ENCODE measurements around the gene SOCS1.

SOCS1 gene

DNA sequence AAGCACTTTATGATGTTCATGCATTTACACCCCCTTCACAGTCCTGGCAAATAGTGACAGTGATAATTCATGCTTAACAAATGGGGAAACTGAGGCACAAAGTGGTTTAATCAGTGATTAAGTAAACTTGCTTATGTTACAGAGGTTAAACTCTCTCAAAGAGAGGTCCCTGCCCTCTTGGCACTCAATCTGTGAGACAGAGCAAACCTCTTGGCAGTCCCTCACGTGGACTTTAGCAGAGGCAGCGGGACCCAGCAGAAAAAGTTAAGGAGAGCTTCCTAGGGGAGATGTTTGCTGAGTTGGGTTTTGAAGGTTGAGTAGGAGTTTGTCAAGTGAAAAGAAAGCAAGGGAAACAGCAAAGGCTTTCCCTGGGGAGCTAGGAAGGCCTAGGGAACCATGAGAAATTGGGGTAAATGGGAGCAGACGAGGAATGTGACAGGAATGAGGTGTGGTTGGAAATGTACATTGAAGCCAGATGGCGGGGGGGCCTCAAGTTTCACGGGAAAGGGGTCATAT, 10.7 kb downstream of the SOCS1 start:
- no peak for DNase-seq (ENCODE audit: low read depth in 2 of 2)

DNA sequence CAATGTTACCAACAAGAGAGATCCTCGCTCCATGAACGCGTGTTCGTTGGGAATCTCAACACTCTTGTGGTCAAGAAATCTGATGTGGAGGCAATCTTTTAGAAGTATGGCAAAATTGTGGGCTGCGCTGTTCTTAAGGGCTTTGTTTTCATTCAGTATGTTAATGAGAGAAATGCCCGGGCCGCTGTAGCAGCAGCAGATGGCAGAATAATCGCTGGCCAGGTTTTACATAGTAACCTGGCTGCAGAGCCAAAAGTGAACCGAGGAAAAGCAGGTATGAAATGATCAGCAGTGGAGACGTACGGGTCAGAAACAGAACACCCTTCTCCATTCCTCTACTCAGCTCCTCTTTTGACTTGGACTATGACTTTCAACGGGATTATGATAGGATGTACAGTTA, 13.3 kb downstream of the SOCS1 start:
- no peak for DNase-seq (ENCODE audit: low read depth in 2 of 2)

DNA sequence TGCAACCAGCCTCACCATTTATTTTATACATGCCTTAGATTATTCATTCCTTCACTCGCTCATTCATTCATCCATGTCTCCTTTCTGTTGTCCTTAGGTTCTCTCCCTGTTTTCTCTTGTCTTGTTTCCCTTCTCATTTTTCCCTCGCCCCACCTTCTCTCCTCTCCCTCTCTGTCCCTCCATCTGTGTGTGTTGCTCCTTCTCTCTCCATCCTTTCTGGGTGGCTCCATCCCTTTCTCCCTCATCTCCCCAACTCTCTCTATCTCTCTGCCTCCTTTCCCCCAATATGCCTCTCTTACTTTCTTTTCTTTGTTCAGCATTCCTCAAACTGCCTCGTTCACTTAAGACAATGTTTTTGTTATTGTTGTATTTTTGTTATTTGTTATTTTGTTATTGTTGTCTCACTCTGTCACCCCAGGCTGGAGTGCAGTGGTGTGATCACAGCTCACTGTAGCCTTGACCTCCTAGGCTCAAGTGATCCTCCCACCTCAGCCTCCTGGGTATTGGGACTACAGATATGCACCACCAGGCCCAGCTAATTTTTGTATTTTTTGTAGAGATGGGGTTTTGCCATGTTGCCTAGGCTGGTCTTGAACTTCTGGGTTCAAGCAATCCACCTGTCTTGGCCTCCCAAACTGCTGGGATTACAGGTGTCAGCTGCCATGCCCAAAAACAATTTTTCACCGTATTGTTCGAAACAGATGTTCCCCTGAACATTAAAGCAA, 14.4 kb downstream of the SOCS1 start:
- no peak for DNase-seq (ENCODE audit: low read depth in 2 of 2)

- no peak for DNase-seq (ENCODE audit: low read depth in 2 of 2)
Observed at GRCh38 chr16:11240636-11241473, 15.1 kb downstream of the SOCS1 start.

DNA sequence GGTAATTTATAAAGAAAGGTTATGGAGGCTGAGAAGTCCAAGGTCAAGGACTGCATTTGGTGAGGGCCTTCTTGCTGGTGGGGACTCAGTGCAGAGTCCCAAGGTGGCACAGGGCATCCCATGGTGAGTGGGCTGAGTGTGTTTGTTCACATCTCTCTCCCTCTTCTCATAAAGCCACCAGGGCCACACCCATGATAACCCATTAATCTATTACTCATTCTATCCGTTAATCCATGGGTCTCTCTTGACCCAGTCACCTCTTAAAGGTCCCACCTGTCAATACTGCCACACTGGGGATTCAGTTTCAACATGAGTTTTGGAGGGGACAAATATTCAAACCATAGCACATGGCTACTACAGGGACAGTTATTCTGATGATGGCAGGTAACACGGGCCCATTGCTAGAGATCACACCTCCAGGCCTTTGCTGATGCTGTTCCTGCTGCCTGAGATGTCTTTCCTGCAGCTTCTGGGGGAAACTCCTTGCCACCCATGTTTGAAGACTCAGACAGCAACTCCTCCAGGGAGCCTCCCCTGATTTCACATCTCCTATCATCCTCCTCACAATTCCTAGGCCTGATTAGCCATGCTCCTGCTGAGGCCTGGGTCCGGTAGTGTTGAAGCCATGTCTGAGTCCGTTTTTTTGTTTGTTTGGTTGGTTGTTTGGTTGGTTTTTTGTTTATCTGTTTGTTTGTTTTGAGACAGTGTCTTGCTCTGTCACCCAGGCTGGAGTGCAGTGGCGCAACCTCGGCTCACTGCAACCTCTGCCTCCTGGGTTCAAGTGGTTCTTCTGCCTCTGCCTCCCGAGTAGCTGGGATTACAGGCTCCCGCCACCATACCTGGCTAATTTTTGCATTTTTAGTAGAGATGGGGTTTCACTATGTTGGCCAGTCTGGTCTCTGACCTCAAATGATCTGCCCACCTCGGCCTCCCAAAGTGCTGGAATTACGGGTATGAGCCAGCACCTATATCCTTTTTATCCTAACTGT, 16.1 kb downstream of the SOCS1 start:
- no peak for DNase-seq (ENCODE audit: low read depth in 2 of 2)

DNA sequence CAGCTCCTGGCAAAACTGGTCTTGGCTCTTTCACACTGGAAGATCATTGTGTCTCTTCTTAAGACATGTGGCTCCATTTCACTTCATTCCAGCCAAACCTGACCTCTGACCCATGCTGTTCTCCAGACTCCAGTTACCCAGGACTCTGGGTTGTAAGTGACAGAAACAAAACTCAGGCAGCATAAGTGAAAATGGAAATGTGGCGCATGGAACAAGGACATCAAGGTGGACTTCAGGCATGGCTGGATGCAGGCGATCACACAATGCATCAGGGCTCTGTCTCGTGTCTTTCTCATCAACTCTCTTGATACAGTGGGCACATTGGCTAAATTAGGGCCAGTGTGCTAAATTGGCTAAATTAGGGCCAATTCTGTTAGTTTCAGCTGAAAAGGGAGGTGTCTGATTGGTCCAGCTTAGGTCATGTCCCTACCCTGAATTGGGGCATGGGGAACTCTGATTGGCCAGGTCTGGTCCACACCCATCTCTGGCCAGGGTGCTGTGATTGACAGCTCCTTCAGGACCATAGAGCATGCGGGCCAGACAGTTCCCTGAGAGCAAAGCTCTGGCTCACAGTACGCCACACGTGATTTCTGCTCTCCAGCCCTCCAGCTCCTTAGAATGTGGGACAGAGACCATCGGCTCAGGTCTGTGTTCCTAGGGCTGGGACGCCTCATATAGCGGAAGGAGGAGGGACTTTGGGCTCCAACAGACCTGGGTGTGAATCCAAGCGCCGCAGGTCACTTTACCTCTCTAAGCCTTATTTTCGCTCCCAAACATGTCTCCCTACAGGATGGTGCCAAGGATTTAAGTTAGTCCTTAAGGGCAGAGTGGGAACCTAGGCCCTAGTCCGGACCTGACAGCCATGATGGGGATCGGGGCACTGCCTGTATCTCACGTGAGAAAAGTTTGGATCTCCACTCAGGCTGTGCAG, 17.5 kb downstream of the SOCS1 start:
- DNase-seq (ENCODE audit: low read depth in 2 of 2), result no peak

DNA sequence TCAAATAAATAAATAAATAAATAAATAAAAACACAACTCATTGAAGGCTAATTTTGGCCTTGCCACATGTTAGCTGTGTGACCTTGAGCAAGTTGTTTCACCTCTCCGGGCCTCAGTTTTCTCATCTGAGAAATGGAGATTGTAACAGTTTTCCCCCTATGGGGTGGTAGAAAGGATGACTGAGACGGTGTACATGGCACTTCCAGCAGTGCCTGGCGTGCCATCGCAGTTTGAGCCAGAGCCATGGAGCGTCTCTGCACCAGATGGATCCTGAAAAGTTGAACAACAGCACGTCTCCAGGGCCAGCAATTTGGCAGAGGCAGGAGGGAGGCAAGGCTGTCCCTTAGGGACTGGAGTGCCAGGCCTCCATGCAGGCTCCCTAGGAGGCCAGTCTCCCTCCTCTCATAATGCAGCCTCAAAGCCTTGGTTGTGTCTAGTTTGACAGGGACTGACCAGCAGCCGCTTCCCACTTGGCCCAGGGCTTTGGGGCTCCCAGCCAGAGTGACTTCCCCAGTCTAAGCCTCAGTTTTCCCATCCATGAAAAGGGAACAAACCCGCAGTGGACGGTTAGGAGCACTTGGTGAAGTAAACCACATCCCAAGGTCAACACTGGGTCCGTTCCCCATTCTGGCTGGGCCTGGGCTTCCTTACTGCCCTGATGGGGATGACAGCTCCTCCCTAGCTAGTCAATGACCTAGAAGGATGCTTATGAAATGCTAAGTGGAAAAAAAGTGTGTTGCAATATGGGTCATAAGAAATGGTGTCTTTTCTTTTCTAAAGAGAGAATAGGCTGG, 19.3 kb downstream of the SOCS1 start:
- DNase-seq (ENCODE audit: low read depth in 2 of 2), result no peak

GRCh38 chr16:11235703-11235991, 20.4 kb downstream of the SOCS1 start:
- DNase-seq (ENCODE audit: low read depth in 2 of 2), result no peak

GRCh38 chr16:11234884-11235702, 20.9 kb downstream of the SOCS1 start:
- DNase-seq (ENCODE audit: low read depth in 2 of 2), result no peak

GRCh38 chr16:11233727-11234376, 22.2 kb downstream of the SOCS1 start:
- DNase-seq (ENCODE audit: low read depth in 2 of 2), result no peak

DNA sequence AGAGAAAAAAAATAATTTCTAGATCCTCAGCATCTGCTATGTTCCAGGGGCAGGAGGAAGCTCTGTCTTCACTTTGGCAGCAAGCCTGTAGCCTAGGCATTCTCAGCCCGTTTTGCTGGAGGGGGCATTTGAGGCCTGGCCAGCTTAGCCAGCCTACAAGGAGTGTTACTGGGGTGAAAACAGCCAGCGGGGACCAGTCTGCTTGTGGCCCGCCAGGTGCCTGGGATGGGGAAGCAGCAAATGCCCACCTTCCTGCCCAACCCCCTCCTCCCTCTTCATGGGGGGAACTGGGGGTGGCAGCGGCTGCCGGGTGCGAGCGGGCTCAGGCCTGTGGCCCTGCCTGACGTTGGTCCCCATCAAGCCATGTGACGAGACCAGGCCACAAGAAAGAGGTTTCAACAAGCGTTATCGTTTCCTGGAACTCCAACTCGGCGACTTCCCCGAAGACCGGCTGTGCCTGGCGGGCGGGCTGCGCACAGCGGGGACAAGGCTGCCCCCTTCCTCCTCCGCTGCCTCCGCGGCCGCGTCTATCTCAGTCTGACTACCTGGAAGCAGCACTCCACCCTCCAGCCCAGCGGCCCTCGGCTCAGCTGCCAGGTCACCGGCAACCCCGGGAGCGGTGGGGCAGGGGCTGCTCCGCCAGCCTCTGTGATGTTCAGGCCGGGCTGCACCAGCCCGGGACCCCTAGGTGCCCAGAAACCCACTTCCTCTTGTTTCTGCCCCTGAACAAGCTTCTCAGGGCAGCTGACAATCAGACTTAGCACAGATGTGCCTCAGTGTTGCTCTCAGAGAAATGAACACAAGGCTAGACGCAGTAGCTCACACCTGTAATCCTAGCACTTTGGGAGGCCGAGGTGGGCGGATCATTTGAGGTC, 22.9 kb downstream of the SOCS1 start:
- DNase-seq (ENCODE audit: low read depth in 2 of 2), result peak in 1 of 2 donors; percentile 66

- no peak for DNase-seq (ENCODE audit: low read depth in 2 of 2)
Observed at GRCh38 chr16:11232302-11232851, 23.6 kb downstream of the SOCS1 start.

- DNase-seq (ENCODE audit: low read depth in 2 of 2), result no peak
Observed at GRCh38 chr16:11231367-11231970, 24.5 kb downstream of the SOCS1 start.

DNA sequence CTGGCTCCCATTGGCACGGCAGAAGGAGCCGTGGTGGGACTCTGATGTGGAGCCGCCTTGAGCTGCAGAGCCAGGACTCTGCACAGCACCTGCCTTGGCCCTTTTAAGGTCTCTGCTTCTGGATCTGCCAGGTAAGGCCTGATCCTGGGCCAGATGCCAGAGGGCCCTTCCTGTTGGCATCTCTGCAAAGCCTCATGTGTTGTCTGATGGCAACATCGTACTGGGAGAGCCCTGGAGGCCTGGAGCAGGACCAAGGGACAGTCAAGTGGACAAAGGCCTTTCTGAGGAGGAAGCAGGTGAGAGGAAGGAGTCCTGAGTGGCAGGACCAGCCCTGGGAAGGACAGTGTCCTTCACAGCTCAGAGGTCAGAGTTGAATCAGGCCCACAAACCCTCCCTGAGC, 26.1 kb downstream of the SOCS1 start:
- no peak for DNase-seq (ENCODE audit: low read depth in 2 of 2)

DNA sequence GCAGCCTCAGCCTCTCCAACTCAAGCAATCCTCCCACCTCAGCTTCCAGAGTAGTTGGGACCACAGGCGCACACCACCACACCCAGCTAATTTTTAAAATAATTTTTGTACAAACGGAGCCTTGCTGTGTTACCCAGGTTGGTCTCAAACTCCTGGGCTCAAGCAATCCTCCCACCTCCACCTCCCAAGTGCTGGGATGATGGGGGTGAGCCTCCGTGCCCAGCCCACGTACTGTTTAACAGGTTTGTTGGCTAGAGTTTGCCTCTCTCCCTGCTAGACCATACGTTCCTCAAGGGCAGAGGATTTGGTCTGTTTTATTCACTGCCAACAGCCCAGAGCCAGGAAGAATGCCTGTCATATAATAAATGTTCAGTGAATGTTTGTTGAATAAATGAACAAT, 26.6 kb downstream of the SOCS1 start:
- no peak for DNase-seq (ENCODE audit: low read depth in 2 of 2)

DNA sequence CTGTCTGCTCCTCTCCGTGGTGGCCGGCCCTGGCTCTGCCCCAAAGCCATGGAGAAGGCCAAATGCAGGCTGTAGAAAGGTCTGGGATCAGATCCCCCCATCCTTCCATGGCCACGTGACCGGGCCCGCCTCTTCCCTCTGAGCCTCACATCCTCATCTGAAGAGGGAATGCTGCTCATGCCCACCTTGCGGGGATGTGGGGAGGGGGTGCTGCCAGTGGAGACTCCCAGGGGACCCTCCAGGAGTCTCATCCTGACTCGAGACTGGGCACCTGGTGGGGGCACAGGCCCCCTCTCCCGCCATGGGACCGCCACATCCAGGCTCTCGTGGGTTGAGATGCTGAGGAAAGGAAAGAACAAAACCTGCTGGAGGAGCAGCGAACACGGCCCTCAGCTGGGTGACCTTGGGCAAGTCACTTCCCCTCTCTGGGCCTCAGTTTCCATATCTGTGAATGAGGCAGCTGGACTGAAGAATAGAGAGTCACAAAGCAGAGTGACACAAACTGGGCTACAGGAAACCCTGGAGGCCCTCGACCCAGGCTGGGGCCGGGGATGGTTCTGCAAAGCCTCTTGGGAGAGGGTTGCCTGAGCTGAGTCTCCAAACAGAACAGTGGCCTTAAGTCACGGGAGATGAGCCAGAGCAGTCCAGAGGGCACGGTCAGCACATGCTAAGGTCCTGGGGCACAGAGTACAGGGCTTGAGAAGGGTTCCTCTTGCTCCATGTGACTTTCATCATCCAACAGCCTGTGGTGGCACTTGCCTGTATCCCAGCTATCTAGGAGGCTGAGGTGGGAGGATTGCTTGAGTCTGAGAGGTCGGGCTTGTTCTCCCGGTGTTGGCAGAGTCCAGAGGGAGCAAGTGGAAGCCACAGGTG, 30.1 kb downstream of the SOCS1 start:
- DNase-seq (ENCODE audit: low read depth in 2 of 2), result no peak

All from stimulated activated CD4-positive, alpha-beta T cell treated with anti-CD3 and anti-CD28 coated beads, Interleukin-1b, Interleukin-23, amount 100 ng/mL, for 1 hour (primary cell).